ENCODE measurements around the gene AKT1.

GRCh38 chr14:104757681-104758392 is 37.7 kb downstream of the AKT1 start:
- no peak for TF ChIP-seq RARG (CRISPR knock-in tag; IDR thresholded peaks at IDR 0.05; ENCODE audit: low read depth)
- TF ChIP-seq TFE3 (CRISPR knock-in tag; IDR thresholded peaks at IDR 0.05), result no peak
- no peak for TF ChIP-seq BCL3 (CRISPR knock-in tag; IDR thresholded peaks at IDR 0.05)
